Panc1 (cell line): ENCODE data around the gene GCNA. TPM values are rescaled to one million over a fixed set of nuclear protein-coding genes. Genes with fewer than 3 reads are reported as not detected.

Source experiments
- ATAC-seq: fragments of 200-7000 bp; cut with Tn5 transposase; 2 replicates; pipeline ENCODE4 v1.9.1; 2020; ENCODE audit warnings: mild to moderate bottlenecking, moderate library complexity
- BruUV-seq: library from RNA; stranded (reverse); fragments of 400-500 nt; replicated peaks from 2 replicates; lab custom pipeline; 2021; lab: Mats Ljungman, UMichigan
- CTCF ChIA-PET: fragments of 300-600 bp; sonication (Branson Sonifier 250); formaldehyde crosslinking; loops from one replicate; lab custom pipeline; 2022; ENCODE audit warnings: antibody characterized with exemption; lab: Charles Lee
- POLR2A ChIA-PET: fragments of 300-600 bp; sonication (Branson Sonifier 250); formaldehyde crosslinking; loops from one replicate; lab custom pipeline; 2022; ENCODE audit warnings: antibody characterized with exemption; lab: Charles Lee
- DNase-seq: peaks from one replicate; pipeline ENCODE4 v3.0.0-alpha.2; 2010; ENCODE audit warnings: low read depth, low spot score
- H3K27ac ChIP-seq: 2 replicates; pipeline ENCODE4 v1.5.1; 2011; ENCODE audit warnings: mild to moderate bottlenecking, low read length, inconsistent platforms
- H3K27me3 ChIP-seq: fragments of 200-500 bp; sonication (Bioruptor generic); 2 replicates; pipeline ENCODE4 v1.6.0; 2014; ENCODE audit warnings: low read length, inconsistent platforms; ENCODE audit not compliant: control insufficient read depth, insufficient read depth
- H3K36me3 ChIP-seq: fragments of 200-500 bp; sonication (Bioruptor generic); 2 replicates; pipeline ENCODE4 v1.5.1; 2014; ENCODE audit warnings: inconsistent platforms, mild to moderate bottlenecking, low read length, moderate library complexity; ENCODE audit not compliant: control insufficient read depth, insufficient read depth
- H3K4me1 ChIP-seq: 2 replicates; pipeline ENCODE4 v1.5.1; 2011; ENCODE audit warnings: inconsistent platforms, mild to moderate bottlenecking, low read length, moderate library complexity; ENCODE audit not compliant: control insufficient read depth, insufficient read depth
- H3K4me3 ChIP-seq, 2 experiments: 2 replicates each; pipeline ENCODE4 v1.5.1; 2011 to 2012; ENCODE audit warnings: low read depth in 2 of 2, low read length in 2 of 2, mild to moderate bottlenecking in 2 of 2, inconsistent platforms in 1 of 2, moderate library complexity in 1 of 2
- H3K9me3 ChIP-seq: fragments of 200-500 bp; sonication (Bioruptor generic); 2 replicates; pipeline ENCODE4 v1.5.1; 2014; ENCODE audit warnings: low read depth, mild to moderate bottlenecking, inconsistent platforms, low read length, moderate library complexity; ENCODE audit not compliant: control insufficient read depth, insufficient read depth
- CTCF ChIP-seq: fragments of 450-650 bp; IDR thresholded peaks from 2 replicates; pipeline ENCODE4 v1.5.1; 2017; ENCODE audit warnings: mild to moderate bottlenecking
- POLR2AphosphoS5 ChIP-seq: IDR thresholded peaks from 2 replicates; pipeline ENCODE4 v1.6.1; 2012; ENCODE audit warnings: mild to moderate bottlenecking, low read depth, low read length, moderate library complexity
- REST ChIP-seq, 2 experiments: IDR thresholded peaks; 2 replicates each; pipeline ENCODE4 v1.6.1; 2011 to 2012; ENCODE audit warnings: low read depth in 2 of 2, control low read depth in 1 of 2, low read length in 1 of 2, mild to moderate bottlenecking in 1 of 2, moderate library complexity in 1 of 2; ENCODE audit not compliant: insufficient read depth in 1 of 2
- SIN3A ChIP-seq: IDR thresholded peaks from 2 replicates; pipeline ENCODE4 v1.6.1; 2012; ENCODE audit warnings: low read depth, mild to moderate bottlenecking, low read length, moderate library complexity, borderline replicate concordance; ENCODE audit not compliant: insufficient read depth
- TCF7L2 ChIP-seq: IDR thresholded peaks from 2 replicates; pipeline ENCODE4 v1.6.1; 2011; ENCODE audit warnings: mild to moderate bottlenecking, low read depth, low read length, inconsistent platforms
- in situ Hi-C: cut with HindIII; loops from 2 replicates; pipeline ENCODE4 v1.10.0; 2016; ENCODE audit warnings: low sequenced_read_pairs, low pct_unique_long_range_greater_than_20kb
- intact Hi-C: fragments of 100-400 bp; cut with micrococcal nuclease; formaldehyde crosslinking; loops from one replicate; pipeline ENCODE4 v1.10.0; 2022; ENCODE audit not compliant: unreplicated experiment
- total RNA-seq: library from RNA; stranded (reverse); gene quantifications from one replicate; pipeline ENCODE4 v1.2.1, GENCODE V29; 2021; ENCODE audit not compliant: unreplicated experiment

GCNA gene
- total RNA-seq, 1 experiment from 2014 or later = 4.0 TPM

- no peak for DNase-seq
- POLR2A ChIA-PET = no interaction called here
- Histone ChIP-seq H3K9me3 (no peaks in the 10 kb centered on the region), H3K36me3 (no peaks in the 10 kb centered on the region; the same call in 1 of the 2 replicates), H3K4me3 (no peak overlapping the region), H3K27me3 (no peaks in the 10 kb centered on the region), H3K27ac (no peak overlapping the region), H3K4me1 (no peaks in the 10 kb centered on the region)
- CTCF ChIA-PET = no interaction called here
- TF ChIP-seq REST (IDR thresholded peaks at IDR 0.05; ENCODE audit: insufficient read depth in 1 of 2, low read depth in 2 of 2, low read length in 1 of 2) = no peak
- no peak for TF ChIP-seq TCF7L2
- TF ChIP-seq SIN3A = no peak
- no peak for TF ChIP-seq POLR2AphosphoS5
- no peak; the same call in 1 of the 2 replicates for TF ChIP-seq CTCF
- no TSS peak for BruUV-seq
- intact Hi-C loops (no loop called here), in situ Hi-C loops (no loop called here)
- ATAC-seq = peak; percentile 23; the same call in 1 of the 2 replicates
Observed at GRCh38 chrX:71616672-71617529, 38.7 kb downstream of the GCNA start.

- POLR2A ChIA-PET = no interaction called here
- DNase-seq = no peak
- H3K9me3 ChIP-seq = no peaks in the 10 kb centered on the region
- BruUV-seq = no TSS peak
- H3K27ac ChIP-seq = no peak overlapping the region
- no peaks in the 10 kb centered on the region for H3K4me1 ChIP-seq
- H3K27me3 ChIP-seq = no peaks in the 10 kb centered on the region
- no peak overlapping the region for H3K4me3 ChIP-seq
- in situ Hi-C loops = no loop called here
- TF ChIP-seq POLR2AphosphoS5 (no peak), REST (IDR thresholded peaks at IDR 0.05; ENCODE audit: insufficient read depth in 1 of 2, low read depth in 2 of 2, low read length in 1 of 2) (no peak), TCF7L2 (no peak), CTCF (no peak), SIN3A (no peak)
- intact Hi-C loops = no loop called here
- CTCF ChIA-PET = interaction anchor here (1.0 kb wide), 1 partner anchor 34 kb away, joined by 3 read pairs; no protein-coding TSS in a partner anchor
- no peak for ATAC-seq
- H3K36me3 ChIP-seq = no peaks in the 10 kb centered on the region; the same call in 1 of the 2 replicates
Observed at GRCh38 chrX:71617742-71618141, 39.5 kb downstream of the GCNA start.
